Measurements from ENCODE around the gene HCFC1.
A peak's percentile ranks its signal among the peaks of the same experiment; 100 is the strongest.
"Not testable (repeated sequence)": the region's sequence is repeated elsewhere in the genome, so short reads cannot be mapped to it uniquely, and the experiment has no call there.

HCFC1 gene

DNA sequence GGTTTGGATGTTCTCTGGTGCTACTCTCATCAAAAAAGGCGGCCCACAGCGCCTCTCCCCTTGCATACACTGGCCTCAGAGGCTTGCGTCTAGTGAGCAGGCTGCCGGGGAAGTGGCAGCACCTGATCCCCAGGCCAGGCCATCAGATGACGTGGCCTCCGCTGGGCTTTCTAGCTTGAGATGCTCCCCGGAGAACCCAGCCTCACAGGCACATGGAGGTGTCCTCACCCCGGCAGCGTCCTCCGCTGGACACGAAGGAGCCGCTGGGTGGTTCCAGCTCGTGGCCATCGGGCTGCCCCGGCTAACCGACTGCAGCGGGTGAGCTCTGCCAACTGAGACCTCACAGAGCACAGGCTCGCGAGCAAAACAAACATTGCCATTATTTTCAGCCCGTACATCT is 35.3 kb upstream of the HCFC1 start:
- no peak for DNase-seq

DNA sequence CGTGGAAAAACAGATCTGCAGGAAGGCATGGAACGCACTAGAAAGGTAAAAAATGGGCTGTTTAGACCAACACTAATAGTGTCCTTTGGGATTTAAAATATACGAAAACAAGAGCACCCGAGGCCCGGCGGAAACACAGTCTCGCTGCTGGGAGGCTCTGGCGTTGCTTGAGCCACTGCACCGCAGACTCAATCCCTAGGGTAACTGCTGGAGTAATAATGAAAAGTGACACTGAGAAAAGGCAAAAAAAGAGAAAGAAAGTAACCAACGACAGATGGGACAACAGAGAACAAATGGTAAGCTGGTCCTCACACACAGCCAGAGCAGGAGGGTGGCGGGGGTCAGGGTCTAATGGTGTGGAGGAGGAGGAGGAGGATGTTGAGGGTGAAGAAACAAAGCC is 32.7 kb upstream of the HCFC1 start:
- DNase-seq: no peak

DNA sequence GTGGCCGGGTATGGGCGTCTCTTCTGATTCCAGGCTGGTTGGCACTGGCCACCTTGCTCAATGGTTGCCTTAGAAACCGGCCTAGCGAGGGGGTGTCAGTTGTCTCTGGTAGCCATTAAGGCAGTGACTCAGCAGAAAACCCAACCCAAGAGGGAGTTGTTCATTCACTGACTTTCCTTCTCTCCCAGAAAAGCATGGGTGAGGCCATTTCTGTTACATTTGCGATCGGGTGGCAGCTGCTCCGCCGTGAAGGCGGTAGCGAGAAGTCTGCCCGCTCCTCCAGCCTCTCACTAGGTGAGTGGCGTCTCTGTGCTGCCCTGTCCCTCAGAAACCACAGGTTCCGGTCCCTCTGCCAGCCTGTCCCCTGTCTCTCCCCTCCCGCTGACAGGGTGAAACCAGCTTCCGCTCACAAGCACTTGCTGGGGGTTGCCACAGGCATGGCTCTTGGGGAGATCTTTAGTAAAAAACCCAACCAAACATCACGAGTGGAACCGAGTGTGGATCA is 30.6 kb upstream of the HCFC1 start:
- peak; percentile 66 for DNase-seq

DNA sequence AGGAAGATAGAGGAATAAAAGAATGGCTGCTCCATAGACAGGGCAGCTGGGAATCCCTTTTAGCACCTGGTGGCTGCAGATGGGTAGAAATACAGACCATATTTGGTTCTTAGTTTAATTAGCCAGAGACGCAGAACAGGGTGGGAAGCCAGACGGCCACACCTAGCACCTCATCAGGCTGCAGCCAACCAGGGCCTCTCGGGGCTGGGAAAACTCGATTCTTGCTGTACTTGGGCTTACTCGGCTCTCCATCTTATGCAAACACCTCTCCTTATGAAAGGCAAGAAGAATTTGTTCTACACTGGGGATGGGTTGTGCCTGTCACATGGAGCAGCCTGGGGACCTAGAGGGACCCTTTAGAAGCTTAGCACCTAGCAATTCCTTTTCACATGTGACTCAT is 28.4 kb upstream of the HCFC1 start:
- no peak for DNase-seq

DNA sequence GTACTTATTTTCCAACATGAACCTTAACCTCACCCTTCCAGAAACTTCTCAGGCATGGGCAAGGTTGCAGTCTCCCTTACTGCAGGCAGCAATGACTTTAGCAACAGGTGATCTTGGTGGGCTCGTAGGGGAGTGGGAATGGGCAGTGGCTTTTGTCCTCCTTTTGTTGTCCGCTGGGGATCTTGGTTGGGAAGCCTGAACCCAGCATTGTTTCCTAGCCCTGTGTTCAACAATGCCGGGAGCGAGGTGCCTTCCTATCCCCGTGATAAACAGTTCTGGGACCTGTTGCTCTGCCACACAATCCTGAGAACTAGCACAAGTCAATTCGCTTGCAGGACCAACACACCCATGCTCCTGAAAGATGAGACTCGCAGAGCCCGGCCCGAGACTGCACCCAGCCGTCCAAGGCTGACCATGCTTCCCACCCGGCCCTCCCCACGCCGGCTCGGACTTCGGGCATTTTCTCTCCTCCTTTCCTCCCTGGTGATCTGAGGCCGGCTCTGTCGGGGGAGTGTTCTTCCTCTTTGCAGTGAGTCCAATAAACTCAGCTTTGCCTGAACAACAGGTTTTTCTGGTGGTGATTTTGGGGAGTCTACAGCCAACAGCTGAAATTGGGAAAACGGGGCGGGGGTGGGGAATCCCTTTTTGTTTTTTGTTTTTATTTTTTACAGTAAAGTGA is 27.9 kb upstream of the HCFC1 start:
- no peak for DNase-seq

DNA sequence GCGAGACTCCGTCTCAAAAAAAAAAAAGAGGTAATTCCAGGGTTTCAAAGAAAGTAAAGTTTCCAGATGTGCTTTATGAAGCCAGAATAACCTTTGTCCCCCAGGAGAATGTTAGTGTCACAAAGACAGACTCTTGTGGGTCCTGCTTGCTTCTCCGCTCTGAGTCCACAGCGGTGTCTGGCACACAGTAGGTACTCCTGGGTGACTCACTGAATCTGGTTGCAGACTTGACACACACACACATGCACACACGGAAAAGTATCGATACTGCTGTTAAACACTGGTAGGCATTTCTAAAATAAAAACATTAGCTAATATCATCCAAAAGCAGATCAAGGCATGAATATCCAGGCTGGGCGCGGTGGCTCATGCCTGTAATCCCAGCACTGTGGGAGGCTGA is 23.9 kb upstream of the HCFC1 start:
- no peak for DNase-seq

DNA sequence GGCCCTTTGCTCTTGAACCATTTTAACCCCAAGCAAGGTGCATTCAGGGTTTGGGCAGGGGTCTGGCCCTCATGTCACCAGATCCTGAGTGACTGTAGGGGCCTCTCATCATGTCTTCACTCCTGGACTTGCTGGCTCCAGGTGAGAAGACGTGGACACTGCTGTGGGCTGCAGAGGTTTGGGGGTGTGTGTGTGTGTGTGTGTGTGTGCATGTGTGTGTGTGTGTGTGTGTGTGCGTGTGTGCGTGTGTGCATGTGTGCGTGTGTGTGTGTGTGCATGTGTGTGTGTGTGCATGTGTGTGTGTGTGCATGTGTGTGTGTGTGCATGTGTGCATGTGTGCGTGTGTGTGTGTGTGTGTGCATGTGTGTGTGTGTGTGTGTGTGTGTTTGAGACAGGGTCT is 22.8 kb upstream of the HCFC1 start:
- not testable (repeated sequence) for DNase-seq

DNA sequence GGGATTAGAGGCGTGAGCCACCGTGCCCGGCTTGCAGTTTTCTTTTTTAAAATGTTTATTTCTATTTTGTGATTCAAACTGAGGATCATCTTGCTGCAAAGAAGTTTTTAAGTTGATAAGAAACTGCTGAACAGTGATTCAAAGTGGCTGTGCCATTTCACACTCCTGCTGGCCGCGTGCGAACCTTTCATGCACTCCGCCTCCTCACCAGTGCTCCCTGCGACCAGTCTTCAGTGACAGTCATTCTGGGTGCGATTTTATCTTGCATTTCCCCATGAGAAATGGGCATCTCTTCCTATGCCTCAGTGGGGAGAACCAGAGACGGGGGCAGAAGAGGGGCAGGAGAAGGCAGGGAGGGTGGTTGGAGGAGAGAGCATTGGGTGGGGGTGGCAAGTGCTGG is 22.4 kb upstream of the HCFC1 start:
- no peak for DNase-seq

DNA sequence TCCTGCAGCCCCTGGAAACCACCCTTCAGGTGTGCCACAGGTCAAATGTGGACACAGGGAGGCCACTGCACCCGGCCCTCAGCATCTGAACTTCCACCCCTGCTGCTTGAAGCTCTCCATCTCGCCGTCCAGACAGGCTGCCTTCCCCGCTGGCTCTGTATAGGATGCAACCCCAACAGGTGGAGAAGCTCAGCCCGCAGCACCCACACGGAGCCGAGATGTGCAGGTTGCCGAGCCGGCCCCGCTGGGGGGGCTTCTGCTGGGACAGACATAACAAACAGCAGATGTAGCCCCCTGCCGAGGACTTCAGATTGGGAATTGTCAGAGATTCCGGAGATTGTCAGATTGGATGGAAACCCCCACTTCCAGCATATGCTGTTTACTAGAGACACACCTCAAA is 21.5 kb upstream of the HCFC1 start:
- no peak for DNase-seq

DNA sequence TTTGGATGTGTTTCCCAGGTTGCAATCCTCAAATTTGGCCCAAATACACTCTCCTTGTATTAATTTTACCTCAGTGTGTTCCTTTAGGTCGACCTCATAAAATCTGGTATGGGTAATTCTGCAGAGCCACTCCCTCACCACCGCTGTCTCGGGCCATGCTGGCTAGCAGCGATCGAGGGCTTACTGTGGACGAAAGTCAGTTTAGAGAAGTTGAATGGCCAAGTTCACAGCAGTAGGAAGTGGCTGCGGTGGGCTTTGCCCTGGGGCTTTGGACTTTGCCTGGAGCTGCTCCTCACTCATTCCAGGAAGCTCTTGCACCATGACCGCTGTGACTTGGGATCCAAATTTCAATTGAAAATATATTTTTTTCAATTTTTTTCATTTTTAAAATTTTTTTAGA is 20.6 kb upstream of the HCFC1 start:
- DNase-seq: no peak

DNA sequence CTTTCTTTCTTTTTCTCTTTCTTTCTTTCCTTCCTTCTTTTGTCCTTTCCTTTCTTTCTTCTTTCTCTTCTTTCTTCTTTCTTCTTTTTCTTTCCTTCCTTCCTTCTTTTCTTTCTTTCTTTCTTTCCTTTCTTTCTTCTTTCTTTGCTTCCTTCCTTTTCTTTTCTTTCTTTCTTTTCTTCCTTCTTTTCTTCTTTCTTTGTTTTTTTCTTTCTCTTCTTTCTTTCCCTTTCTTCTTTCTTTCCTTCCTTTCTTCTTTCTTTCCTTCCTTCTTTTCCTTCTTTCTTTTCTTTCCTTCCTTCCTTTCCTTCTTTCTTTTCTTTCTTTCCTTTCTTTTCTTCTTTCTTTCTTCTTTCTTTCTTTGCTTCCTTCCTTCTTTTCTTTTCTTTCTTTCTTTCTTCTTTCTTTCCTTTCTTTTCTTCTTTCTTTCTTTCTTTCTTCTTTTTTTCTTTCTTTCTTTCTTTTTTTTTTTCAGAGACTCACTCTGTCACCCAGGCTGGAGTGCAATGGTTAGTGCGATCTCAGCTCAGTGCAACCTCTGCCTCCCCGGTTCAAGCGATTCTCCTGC is 19.5 kb upstream of the HCFC1 start:
- DNase-seq: no peak

DNA sequence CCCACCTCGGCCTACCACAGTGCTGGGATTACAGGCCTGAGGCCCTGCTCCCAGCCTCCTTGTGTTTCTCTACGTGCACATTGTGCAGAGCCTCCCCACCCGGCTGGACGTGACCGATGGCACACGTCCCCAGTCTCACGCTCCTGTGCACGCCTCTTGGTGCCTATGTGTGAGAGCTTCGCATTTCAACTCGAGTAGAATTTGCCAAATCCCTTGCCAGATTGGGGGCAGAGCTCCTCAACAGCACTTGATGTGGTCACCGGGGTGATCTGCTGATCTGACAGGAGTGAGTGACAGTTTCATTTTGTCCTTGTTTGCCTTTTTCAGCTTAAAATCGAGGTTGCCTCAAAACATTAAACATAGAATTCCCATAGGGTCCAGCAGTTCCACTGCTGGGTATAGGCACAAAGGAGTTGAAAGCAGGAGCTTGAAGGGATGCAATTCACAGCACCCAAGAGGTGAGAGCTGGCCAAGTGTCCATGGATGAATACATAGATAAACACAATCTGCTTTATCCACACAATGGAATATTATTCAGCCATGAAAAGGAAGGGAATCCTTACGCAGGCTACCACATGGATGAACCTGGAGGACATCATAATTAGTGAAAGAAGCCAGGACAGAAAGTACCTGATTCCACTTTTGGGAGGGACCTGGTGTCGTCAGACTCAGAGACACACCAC is 18.5 kb upstream of the HCFC1 start:
- DNase-seq: no peak

DNA sequence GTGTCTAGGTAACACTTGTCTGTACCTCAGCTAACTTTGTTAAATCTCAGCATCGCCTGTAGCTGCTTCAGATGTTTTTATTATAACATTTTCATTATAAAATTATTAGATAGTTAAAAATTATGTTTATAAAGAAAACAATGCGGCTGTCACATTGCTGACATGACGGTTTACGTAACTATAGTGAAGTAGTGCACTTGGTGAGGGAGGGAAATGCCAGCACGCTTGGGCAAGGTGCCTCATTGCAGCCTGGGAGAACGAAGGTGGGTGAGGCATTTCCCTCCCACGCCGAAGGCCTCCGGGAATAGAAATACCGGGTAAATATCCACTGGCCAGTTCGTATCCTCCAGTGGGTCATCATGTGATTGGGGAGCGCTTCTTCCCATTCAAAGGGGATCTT is 16.9 kb upstream of the HCFC1 start:
- DNase-seq: no peak

DNA sequence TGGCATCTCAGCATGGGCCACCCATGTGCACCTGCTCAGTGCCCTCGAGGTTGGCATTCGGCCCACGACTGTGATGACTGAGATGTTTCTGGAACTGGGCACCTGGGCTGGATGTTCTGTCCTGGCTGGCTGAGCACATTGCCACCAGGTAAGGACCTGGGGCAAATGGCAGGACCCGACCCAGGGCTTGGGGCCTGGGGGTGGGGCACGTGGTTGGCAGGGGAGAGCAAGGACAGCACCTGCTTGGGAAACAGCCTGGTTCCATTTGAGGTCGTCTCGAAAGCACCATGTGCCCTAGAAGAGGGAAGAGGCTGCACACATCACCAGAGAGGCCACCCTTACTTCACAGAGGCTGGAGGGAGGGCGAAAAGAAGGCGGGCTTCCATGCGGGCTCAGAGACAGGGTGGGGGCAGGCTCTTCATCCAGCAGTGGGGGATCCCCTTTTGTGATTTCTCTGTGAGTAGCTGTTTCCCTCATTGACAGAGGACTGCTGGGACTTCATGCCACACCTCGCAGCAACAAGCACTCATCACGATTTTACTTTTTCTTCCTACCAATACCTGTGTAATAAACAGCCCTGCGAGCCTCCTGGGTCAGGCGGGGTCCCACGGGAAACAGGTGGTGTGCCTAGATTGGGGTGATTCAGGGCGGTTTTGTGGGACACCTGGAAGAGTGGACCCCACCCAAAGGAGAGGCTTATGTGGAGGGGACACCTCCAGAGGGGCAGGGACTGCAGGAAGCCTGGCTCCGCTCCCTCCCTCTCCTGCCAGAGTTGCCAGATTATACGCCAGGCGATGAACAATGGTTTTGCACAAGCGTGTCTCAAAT is 12.9 kb upstream of the HCFC1 start:
- DNase-seq: no peak

DNA sequence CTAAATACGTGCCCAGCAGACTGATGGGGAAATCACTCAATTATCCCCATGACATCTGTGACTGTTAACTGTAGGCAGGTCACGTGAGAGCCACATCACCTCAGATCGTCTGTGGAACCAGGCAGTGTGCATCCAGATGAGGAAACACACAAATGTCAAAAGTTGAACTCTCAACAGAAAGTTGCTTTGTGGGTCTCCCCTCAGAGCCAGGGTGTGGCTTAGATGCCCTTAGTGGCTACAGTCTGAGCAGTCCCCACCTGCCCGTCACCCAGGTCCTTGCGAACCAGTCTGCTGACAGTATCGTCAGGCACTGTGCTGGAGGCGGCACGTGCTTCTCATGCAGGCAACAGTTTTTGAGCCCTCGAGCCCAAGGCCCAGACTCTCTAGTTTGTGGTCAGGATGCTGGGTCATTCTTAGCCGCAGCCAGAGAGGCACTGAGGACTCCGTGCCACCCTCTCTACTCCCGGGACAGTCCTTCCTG is 11.7 kb upstream of the HCFC1 start:
- DNase-seq: no peak

DNA sequence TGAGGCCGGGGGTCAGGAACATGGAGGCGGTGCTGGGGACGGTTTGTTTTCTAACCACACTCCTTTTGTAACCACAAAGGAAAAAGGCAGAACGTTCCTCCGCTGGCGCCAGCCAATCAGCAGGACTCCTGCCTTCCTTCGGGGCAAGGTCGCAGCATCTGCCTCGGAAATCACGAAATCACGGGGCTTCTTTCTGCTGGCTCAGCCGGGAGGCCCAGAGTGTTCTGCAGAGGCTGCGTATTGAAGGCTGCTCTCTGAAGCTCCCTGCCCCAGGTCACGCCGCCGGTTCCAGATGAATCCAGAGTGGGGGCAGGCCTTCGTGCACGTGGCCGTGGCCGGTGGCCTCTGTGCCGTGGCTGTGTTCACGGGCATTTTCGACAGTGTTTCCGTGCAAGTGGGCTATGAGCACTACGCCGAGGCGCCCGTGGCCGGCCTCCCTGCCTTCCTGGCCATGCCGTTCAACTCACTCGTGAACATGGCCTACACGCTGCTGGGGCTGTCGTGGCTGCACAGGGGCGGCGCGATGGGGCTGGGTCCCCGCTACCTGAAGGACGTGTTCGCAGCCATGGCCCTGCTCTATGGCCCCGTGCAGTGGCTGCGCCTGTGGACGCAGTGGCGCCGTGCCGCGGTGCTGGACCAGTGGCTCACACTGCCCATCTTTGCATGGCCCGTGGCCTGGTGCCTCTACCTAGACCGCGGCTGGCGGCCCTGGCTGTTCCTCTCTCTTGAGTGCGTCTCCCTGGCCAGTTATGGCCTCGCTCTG is 10.3 kb upstream of the HCFC1 start:
- DNase-seq: no peak

DNA sequence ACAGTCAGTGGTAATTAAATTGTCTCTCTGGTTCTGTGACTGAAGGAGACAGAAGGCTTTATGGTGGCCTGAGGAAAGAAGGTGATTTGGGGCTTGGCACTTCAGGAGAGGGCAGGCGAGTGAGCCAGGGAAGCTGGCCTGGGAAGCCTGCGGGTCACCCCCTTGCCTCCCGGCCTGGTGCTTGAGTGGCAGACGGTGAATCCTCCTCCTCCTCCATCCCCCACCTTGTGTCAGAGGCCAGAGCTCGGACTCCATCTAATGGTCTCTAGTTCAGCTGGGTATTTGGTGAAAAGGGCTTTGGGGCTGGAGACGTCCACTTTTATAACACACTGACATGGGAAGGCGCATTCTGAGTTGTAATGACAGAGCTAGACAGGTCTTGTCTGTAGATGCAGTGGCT is 9.6 kb upstream of the HCFC1 start:
- no peak for DNase-seq

DNA sequence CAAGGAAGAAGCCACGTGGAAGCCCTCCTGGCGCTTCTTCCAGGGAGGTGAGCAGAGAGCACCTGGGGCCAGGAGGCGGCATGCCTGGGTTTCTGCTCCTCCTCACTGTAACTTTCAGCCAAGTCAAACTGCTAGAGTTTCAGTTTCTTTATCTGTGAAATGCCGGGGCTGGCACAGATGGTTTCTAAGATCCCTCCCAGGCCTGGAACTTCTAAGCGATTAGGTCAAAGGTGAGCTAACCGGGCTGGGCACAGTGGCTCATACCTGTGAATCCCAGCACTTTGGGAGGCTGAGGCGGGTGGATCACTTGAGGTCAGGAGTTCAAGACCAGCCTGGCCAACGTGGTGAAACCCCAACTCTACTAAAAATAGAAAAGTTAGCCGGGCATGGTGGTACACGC is 8.8 kb upstream of the HCFC1 start:
- not testable (repeated sequence) for DNase-seq

DNA sequence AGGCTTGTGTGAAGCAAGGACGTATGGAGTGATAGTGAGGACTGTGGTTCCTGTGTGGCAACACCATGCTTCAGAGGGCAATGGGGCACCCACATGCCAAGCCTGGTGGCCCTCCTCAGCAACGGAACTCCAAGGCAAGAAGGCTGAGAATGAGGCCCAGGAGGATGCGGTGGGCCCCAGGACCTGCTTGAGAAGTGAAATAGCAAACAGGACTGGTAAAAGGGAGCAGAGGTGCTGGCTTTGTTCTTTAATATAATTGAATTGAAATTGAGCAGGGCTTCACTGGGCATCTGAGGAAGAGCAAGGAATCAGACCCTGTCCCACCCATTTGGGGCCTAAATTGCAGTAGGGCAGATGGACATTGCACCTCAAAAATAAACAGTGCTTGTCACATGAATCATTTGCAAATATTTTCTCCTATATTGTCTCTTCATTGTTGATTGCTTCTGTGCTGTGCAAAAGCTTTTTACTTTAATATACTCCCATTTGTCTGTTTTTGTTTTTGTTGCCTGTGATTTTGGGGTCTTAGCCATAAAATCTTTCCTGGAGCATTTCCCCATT is 3.2 kb upstream of the HCFC1 start:
- DNase-seq: no peak

DNA sequence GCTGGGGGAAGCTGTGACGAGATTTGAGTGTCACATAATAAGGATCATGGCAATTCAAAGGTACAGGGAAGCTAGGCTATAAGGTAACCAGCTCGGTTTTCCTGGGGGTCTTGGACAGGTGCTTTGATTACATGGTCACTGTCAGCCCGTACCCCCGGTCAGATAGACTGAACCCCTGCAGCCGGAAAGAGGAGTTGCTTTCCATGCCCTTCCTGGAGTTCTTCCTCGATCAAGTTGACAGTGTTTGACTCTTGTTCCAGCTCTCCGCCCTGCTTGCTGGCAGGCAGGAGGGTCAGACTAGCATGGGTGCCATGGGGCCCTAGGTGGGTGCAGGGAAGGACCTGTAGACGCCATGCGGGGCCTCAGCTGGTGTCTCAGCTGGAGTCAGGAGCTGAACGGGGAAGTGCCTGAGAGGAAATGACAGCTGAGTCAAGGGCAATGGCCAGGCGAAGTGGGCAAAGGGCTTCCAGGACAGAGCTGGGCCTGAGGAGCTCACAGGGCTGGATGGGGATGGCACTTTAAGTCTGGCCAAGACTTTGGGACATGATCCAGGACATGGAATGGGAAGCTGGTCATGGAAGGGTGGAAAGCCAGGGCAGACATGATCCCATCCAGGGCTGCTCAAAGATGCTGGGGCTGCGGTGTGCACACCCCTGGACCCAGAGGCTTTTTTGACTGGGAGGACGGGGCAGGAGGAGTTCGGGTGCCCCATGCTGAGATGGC is 2.5 kb upstream of the HCFC1 start:
- DNase-seq: no peak

All from fibroblast of upper back skin (primary cell).